H1 (cell line): ENCODE data around the gene BRD2. TPM values are rescaled to one million over a fixed set of nuclear protein-coding genes. Genes with fewer than 3 reads are reported as not detected.
A peak's percentile ranks its signal among the peaks of the same experiment; 100 is the strongest.

ENCODE experiments used
- CTCF ChIA-PET: fragments of 300-600 bp; sonication (Branson Sonifier 250); formaldehyde crosslinking; loops from one replicate; lab custom pipeline; 2021; ENCODE audit not compliant: partially characterized antibody; lab: Charles Lee
- POLR2A ChIA-PET: fragments of 300-600 bp; sonication (Branson Sonifier 250); formaldehyde crosslinking; loops from one replicate; lab custom pipeline; 2021; ENCODE audit warnings: inconsistent platforms; ENCODE audit not compliant: partially characterized antibody; lab: Charles Lee
- DNase-seq, 2 experiments: peaks; one replicate each; pipeline versions ENCODE4 v3.0.0 to v3.0.0-alpha.2; 2010 to 2022; ENCODE audit warnings: low spot score in 2 of 2, low read depth in 1 of 2, mixed read lengths in 1 of 2
- FAIRE-seq: peaks from 2 replicates; lab custom pipeline; 2011; peaks lifted over from hg19 to GRCh38; lab: Jason Lieb, UNC
- H2AFZ ChIP-seq: 2 replicates; pipeline ENCODE4 v1.8.1; 2012; ENCODE audit warnings: low read length, inconsistent platforms
- H2AK5ac ChIP-seq: 2 replicates; pipeline ENCODE4 v1.6.1; 2013; ENCODE audit warnings: low read depth, low read length
- H2BK120ac ChIP-seq: replicated peaks from 2 replicates; pipeline ENCODE3; 2013; ENCODE audit warnings: low read depth, low read length, inconsistent platforms
- H2BK12ac ChIP-seq: 2 replicates; pipeline ENCODE4 v1.6.1; 2013; ENCODE audit warnings: low read depth, low read length
- H2BK15ac ChIP-seq: 2 replicates; pipeline ENCODE4 v1.6.1; 2013; ENCODE audit warnings: low read length
- H2BK20ac ChIP-seq: 2 replicates; pipeline ENCODE4 v1.6.1; 2013; ENCODE audit warnings: low read length
- H2BK5ac ChIP-seq: 2 replicates; pipeline ENCODE4 v1.6.1; 2013; ENCODE audit warnings: low read depth, low read length
- H3K14ac ChIP-seq: 2 replicates; pipeline ENCODE4 v1.6.1; 2013; ENCODE audit warnings: inconsistent platforms; ENCODE audit not compliant: insufficient read length
- H3K18ac ChIP-seq: 2 replicates; pipeline ENCODE4 v1.6.1; 2013; ENCODE audit warnings: low read length; ENCODE audit errors: extremely low read depth
- H3K23ac ChIP-seq: 2 replicates; pipeline ENCODE4 v1.6.1; 2013; ENCODE audit warnings: inconsistent platforms; ENCODE audit not compliant: insufficient read length
- H3K23me2 ChIP-seq: 2 replicates; pipeline ENCODE4 v1.6.1; 2013; ENCODE audit warnings: low read depth, low read length
- H3K27ac ChIP-seq: 2 replicates; pipeline ENCODE4 v1.6.1; 2011; ENCODE audit warnings: low read depth, low read length, inconsistent platforms
- H3K27me3 ChIP-seq, 4 experiments: replicated peaks in 1 of 4; 1 replicate in 1 of 4; 2 replicates in 3 of 4; pipeline versions ENCODE4 v1.6.1 to v1.8.1; 2011 to 2013; ENCODE audit warnings: low read length in 3 of 4, mild to moderate bottlenecking in 3 of 4, inconsistent platforms in 2 of 4, mixed read lengths in 2 of 4, moderate library complexity in 1 of 4; ENCODE audit not compliant: control insufficient read depth in 3 of 4, insufficient read depth in 3 of 4; ENCODE audit errors: extremely low read depth in 1 of 4
- H3K36me3 ChIP-seq, 4 experiments: 2 replicates each; pipeline versions ENCODE4 v1.6.1 to v1.8.1; 2011 to 2013; ENCODE audit warnings: mild to moderate bottlenecking in 4 of 4, low read length in 3 of 4, moderate library complexity in 2 of 4, control low read depth in 1 of 4, inconsistent platforms in 1 of 4; ENCODE audit not compliant: insufficient read depth in 4 of 4, control insufficient read depth in 2 of 4
- H3K4ac ChIP-seq: replicated peaks from 2 replicates; pipeline ENCODE3; 2013; ENCODE audit warnings: low read length, low read depth, mixed read lengths, inconsistent platforms; ENCODE audit not compliant: insufficient read length
- H3K4me1 ChIP-seq, 4 experiments: replicated peaks in 1 of 4; 1 replicate in 1 of 4; 2 replicates in 3 of 4; pipeline versions ENCODE4 v1.6.1 to v1.8.1; 2011 to 2013; ENCODE audit warnings: low read length in 3 of 4, inconsistent platforms in 2 of 4, mixed read lengths in 1 of 4; ENCODE audit not compliant: insufficient read depth in 4 of 4, control insufficient read depth in 3 of 4
- H3K4me2 ChIP-seq, 2 experiments: 2 replicates each; pipeline versions ENCODE4 v1.6.1 to v1.8.1; 2011 to 2013; ENCODE audit warnings: low read depth in 2 of 2, low read length in 2 of 2, control low read depth in 1 of 2, inconsistent platforms in 1 of 2, mild to moderate bottlenecking in 1 of 2; ENCODE audit not compliant: insufficient read depth in 1 of 2
- H3K4me3 ChIP-seq, 4 experiments: fragments of 200-600, 300-600 bp in 1 of 4; sonication (generic), shearing (Covaris generic), sonication (Bioruptor Twin) in 1 of 4; 2 replicates each; pipeline versions ENCODE4 v1.5.1 to v1.8.1; 2011 to 2016; ENCODE audit warnings: low read length in 4 of 4, low read depth in 3 of 4, control low read depth in 2 of 4, inconsistent platforms in 2 of 4, mild to moderate bottlenecking in 2 of 4, mixed read lengths in 1 of 4, moderate library complexity in 1 of 4; ENCODE audit not compliant: insufficient read depth in 2 of 4; ENCODE audit errors: extremely low read depth in 1 of 4
- H3K56ac ChIP-seq: replicated peaks from 2 replicates; pipeline ENCODE3; 2013; ENCODE audit warnings: low read depth, mild to moderate bottlenecking, mixed read lengths, low read length, inconsistent platforms; ENCODE audit not compliant: insufficient read length
- H3K79me1 ChIP-seq: 2 replicates; pipeline ENCODE4 v1.6.1; 2013; ENCODE audit warnings: low read depth, low read length, control low read depth
- H3K79me2 ChIP-seq, 2 experiments: 2 replicates each; pipeline versions ENCODE4 v1.6.1 to v1.8.1; 2012 to 2013; ENCODE audit warnings: low read length in 2 of 2, mild to moderate bottlenecking in 2 of 2, inconsistent platforms in 1 of 2; ENCODE audit not compliant: insufficient read depth in 2 of 2, control insufficient read depth in 1 of 2
- H3K9ac ChIP-seq, 4 experiments: replicated peaks in 1 of 4; 1 replicate in 1 of 4; 2 replicates in 3 of 4; pipeline versions ENCODE4 v1.6.1 to v1.8.1; 2011 to 2013; ENCODE audit warnings: low read depth in 3 of 4, low read length in 3 of 4, control low read depth in 2 of 4, mild to moderate bottlenecking in 2 of 4, moderate library complexity in 2 of 4, inconsistent platforms in 1 of 4; ENCODE audit errors: extremely low read depth in 1 of 4
- H3K9me3 ChIP-seq, 2 experiments: 2 replicates each; pipeline versions ENCODE4 v1.6.1 to v1.8.1; 2012 to 2013; ENCODE audit warnings: mild to moderate bottlenecking in 2 of 2, moderate library complexity in 2 of 2, control low read depth in 1 of 2, inconsistent platforms in 1 of 2, low read depth in 1 of 2, low read length in 1 of 2, mixed read lengths in 1 of 2; ENCODE audit not compliant: insufficient read depth in 2 of 2
- H4K20me1 ChIP-seq, 2 experiments: replicated peaks in 1 of 2; 2 replicates each; pipeline versions ENCODE3 to v1.8.1; 2011 to 2013; ENCODE audit warnings: inconsistent platforms in 2 of 2, low read length in 2 of 2, mild to moderate bottlenecking in 1 of 2; ENCODE audit not compliant: insufficient read depth in 2 of 2, control insufficient read depth in 1 of 2
- H4K5ac ChIP-seq: 2 replicates; pipeline ENCODE4 v1.6.1; 2013; ENCODE audit warnings: low read length, low read depth, mixed read lengths, inconsistent platforms; ENCODE audit not compliant: insufficient read length
- H4K8ac ChIP-seq: 2 replicates; pipeline ENCODE4 v1.8.0; 2013; ENCODE audit warnings: mild to moderate bottlenecking, moderate library complexity, low read length, inconsistent platforms; ENCODE audit not compliant: insufficient read depth; ENCODE audit errors: extremely low read depth
- H4K91ac ChIP-seq: replicated peaks from 2 replicates; pipeline ENCODE3; 2013; ENCODE audit warnings: low read length, mixed read lengths, inconsistent platforms; ENCODE audit not compliant: insufficient read length
- ASH2L ChIP-seq: fragments of 200-600, 300-600 bp; sonication (generic); IDR thresholded peaks from one replicate; pipeline ENCODE4 v1.7.1; 2017; ENCODE audit warnings: low read length
- BCL11A ChIP-seq, 2 experiments: IDR thresholded peaks; one replicate each; pipeline ENCODE4 v1.6.1; 2011; ENCODE audit warnings: low read depth in 2 of 2, low read length in 2 of 2, mild to moderate bottlenecking in 2 of 2
- CHD1 ChIP-seq: IDR thresholded peaks from 2 replicates; pipeline ENCODE4 v1.6.1; 2012; ENCODE audit warnings: low read depth, low read length, improper control_type of control experiment
- CREB1 ChIP-seq: IDR thresholded peaks from 2 replicates; pipeline ENCODE4 v1.6.1; 2012; ENCODE audit warnings: inconsistent platforms
- CTBP2 ChIP-seq: IDR thresholded peaks from 2 replicates; pipeline ENCODE4 v1.7.0; 2011; ENCODE audit warnings: borderline replicate concordance, mild to moderate bottlenecking, moderate library complexity, mixed read lengths, low read length; ENCODE audit not compliant: insufficient read depth, insufficient read length
- SIN3A ChIP-seq, 2 experiments: IDR thresholded peaks in 1 of 2; conservative IDR thresholded peaks in 1 of 2; 2 replicates each; pipeline ENCODE4 v1.6.1; 2011 to 2012; ENCODE audit warnings: low read length in 2 of 2, improper control_type of control experiment in 1 of 2, low read depth in 1 of 2, mild to moderate bottlenecking in 1 of 2
- SIRT6 ChIP-seq: IDR thresholded peaks from one replicate; pipeline ENCODE4 v1.7.1; 2012; ENCODE audit warnings: low read length, inconsistent platforms
- WGBS, 2 experiments: shearing (Covaris generic) in 1 of 2; methylation state at CpG; one replicate each; pipeline versions ENCODE4 v1.1.6 to v1.1.7; 2013 to 2015; ENCODE audit warnings: low lambda C conversion rate in 2 of 2, mixed read lengths in 2 of 2, inconsistent platforms in 1 of 2, low coverage in 1 of 2, missing lambda C conversion rate in 1 of 2; ENCODE audit not compliant: insufficient replicate concordance in 2 of 2, insufficient coverage in 1 of 2, insufficient read length in 1 of 2; ENCODE audit errors: extremely low coverage in 1 of 2, missing lambda C conversion rate in 1 of 2; 5-methylcytosine and 5-hydroxymethylcytosine counted together
- polyA plus RNA-seq, 7 experiments: library from polyadenylated mRNA; depleted of rRNA in 3 of 7; stranded (reverse) in 5 of 7; unstranded in 2 of 7; fragments of >200 nt in 5 of 7; fragments of 200-250 nt in 2 of 7; gene quantifications; 1 replicate in 5 of 7; 2 replicates in 1 of 7; 4 replicates in 1 of 7; pipeline versions ENCODE4 v1.2.1 to v1.2.3, GENCODE V29; 2011 to 2013; ENCODE audit warnings: missing spikeins in 2 of 7, mixed read lengths in 2 of 7
- total RNA-seq: library from RNA; stranded (reverse); fragmentation: NEBNext Ultra II Directional; extraction: Animal tissue kit (Norgen Biotek cat#: 25700); gene quantifications from 2 replicates; pipeline ENCODE4 v1.2.1, GENCODE V29; 2021
- TF ChIP-seq, protein P1 (sequence below): IDR thresholded peaks from 2 replicates; pipeline ENCODE4 v1.6.1; 2011; ENCODE audit warnings: low read depth, mild to moderate bottlenecking, low read length; ENCODE audit not compliant: insufficient read depth
- TF ChIP-seq, protein P2 (sequence below), 3 experiments: IDR thresholded peaks; 1 replicate in 2 of 3; 2 replicates in 1 of 3; pipeline versions ENCODE4 v1.5.1 to v1.6.1; 2011; ENCODE audit warnings: low read length in 3 of 3, mild to moderate bottlenecking in 3 of 3, inconsistent platforms in 2 of 3, low read depth in 1 of 3, moderate library complexity in 1 of 3; ENCODE audit not compliant: insufficient read depth in 1 of 3; ENCODE audit errors: control extremely low read depth in 1 of 3

The BRD2 gene
- total and polyA plus RNA-seq, 2 of the 8 experiments (the other 6 are each of a cell fraction or from before 2014, with no cell fraction given) = 132 to 185 TPM

DNA sequence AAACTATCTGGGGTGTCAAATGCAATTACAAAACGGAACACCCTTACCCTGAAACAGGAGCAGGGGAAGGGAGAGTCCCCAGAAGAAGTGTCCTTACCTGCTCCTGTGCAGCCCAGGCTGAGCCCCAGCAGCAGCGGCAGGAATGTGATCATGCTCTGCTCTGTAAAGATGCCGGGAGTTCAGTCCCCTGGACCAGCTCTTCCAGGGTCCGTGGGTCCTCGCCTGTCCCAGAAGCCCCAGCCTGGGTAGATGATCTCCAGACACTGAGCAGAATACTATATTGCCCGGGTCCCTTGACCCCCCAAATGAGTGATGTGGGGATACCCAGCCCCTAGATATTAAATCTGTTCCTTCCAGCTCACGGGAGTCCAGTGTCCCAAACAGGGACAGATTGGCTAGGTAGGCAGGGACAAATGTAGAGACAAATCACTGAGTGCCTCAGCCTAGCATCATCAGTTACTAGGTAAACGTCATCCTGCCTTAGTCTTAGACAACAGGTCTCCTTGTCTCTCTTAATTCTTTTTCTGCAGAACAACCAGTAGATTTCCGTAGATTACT is 27.7 kb upstream of the BRD2 start, which contains the start of gene HLA-DMB:
Gene HLA-DMB, minus strand, starts transcription at position 373 of the 558 bp plus-strand sequence. Its CDS starts 221 bp downstream, at position 152.
- H4K91ac ChIP-seq = no peak within 1 kb of the TSS
- FAIRE-seq = peak; percentile 65
- peak within 1 kb of the TSS; percentile 78 for H2AFZ ChIP-seq
- H3K18ac ChIP-seq = no peak within 1 kb of the TSS
- H3K23ac ChIP-seq = no peak within 1 kb of the TSS
- 59% methylated on average over 9 of the region's 9 CpGs; no CpG with 5 or more reads in 1 of the 2 experiments for WGBS, 2 experiments
- H3K14ac ChIP-seq = no peak within 1 kb of the TSS
- H2AK5ac ChIP-seq = no peak within 1 kb of the TSS
- no peak within 1 kb of the TSS for H3K27ac ChIP-seq
- H2BK20ac ChIP-seq = no peak within 1 kb of the TSS
- no peak within 1 kb of the TSS; a peak in 1 of 7 replicates for H3K9ac ChIP-seq
- H3K23me2 ChIP-seq = no peaks in the 10 kb centered on the region
- H4K5ac ChIP-seq = no peak within 1 kb of the TSS
- no peaks in the 10 kb centered on the region for H3K36me3 ChIP-seq
- H2BK5ac ChIP-seq = no peak within 1 kb of the TSS
- H3K27me3 ChIP-seq = no peaks in the 10 kb centered on the region
- H2BK120ac ChIP-seq = no peak within 1 kb of the TSS
- H3K4me3 ChIP-seq = peak within 1 kb of the TSS; percentile 6 to 49 (median 26); a peak in 6 of 8 replicates
- H3K56ac ChIP-seq = no peak within 1 kb of the TSS
- ChIA-PET CTCF (interaction anchor here (0.9 to 6.0 kb wide), 8 partner anchors 8 to 141 kb away, joined by 3 to 64 read pairs (median 5); partner anchors contain the start of genes HLA-DMA and TAP2), POLR2A (interaction anchor here (0.7 to 4.3 kb wide), 6 partner anchors 10 to 46 kb away, joined by 3 to 45 read pairs (median 8); partner anchors contain the start of genes BRD2 and HLA-DMA)
- H3K4me1 ChIP-seq = peaks cover 0 to 6% (median 1%) of the 10 kb centered on the region in 4 experiments; a peak in 4 of 7 replicates
- DNase-seq = peak in 1 of 2 experiments; percentile 62
- no peak within 1 kb of the TSS; the same call in 1 of the 2 replicates for H4K8ac ChIP-seq
- H4K20me1 ChIP-seq = no peaks in the 10 kb centered on the region
- H2BK15ac ChIP-seq = no peak within 1 kb of the TSS
- no peak within 1 kb of the TSS for H2BK12ac ChIP-seq
- no peaks in the 10 kb centered on the region for H3K79me1 ChIP-seq
- H3K4me2 ChIP-seq = peak within 1 kb of the TSS; percentile 51 to 58
- H3K79me2 ChIP-seq = no peaks in the 10 kb centered on the region
- no peak within 1 kb of the TSS for H3K4ac ChIP-seq
- H3K9me3 ChIP-seq = no peaks in the 10 kb centered on the region
- TF ChIP-seq CREB1 = peak; percentile 96
- TF ChIP-seq, protein P1, sequence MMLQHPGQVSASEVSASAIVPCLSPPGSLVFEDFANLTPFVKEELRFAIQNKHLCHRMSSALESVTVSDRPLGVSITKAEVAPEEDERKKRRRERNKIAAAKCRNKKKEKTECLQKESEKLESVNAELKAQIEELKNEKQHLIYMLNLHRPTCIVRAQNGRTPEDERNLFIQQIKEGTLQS = no peak
- no peak for TF ChIP-seq CTBP2
- TF ChIP-seq SIN3A (conservative IDR thresholded peaks at IDR 0.05 in 1 of 2, IDR thresholded peaks at IDR 0.05 in 1 of 2; ENCODE audit: low read depth in 1 of 2, low read length in 2 of 2) = no peak
- TF ChIP-seq, protein P2, sequence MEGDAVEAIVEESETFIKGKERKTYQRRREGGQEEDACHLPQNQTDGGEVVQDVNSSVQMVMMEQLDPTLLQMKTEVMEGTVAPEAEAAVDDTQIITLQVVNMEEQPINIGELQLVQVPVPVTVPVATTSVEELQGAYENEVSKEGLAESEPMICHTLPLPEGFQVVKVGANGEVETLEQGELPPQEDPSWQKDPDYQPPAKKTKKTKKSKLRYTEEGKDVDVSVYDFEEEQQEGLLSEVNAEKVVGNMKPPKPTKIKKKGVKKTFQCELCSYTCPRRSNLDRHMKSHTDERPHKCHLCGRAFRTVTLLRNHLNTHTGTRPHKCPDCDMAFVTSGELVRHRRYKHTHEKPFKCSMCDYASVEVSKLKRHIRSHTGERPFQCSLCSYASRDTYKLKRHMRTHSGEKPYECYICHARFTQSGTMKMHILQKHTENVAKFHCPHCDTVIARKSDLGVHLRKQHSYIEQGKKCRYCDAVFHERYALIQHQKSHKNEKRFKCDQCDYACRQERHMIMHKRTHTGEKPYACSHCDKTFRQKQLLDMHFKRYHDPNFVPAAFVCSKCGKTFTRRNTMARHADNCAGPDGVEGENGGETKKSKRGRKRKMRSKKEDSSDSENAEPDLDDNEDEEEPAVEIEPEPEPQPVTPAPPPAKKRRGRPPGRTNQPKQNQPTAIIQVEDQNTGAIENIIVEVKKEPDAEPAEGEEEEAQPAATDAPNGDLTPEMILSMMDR (IDR thresholded peaks at IDR 0.05; ENCODE audit: control extremely low read depth in 1 of 3, insufficient read depth in 1 of 3, low read depth in 1 of 3, low read length in 3 of 3) = no peak
- no peak for TF ChIP-seq CHD1
- no peak for TF ChIP-seq BCL11A (IDR thresholded peaks at IDR 0.05; ENCODE audit: low read depth in 2 of 2, low read length in 2 of 2)
- TF ChIP-seq SIRT6 = no peak
- no peak for TF ChIP-seq ASH2L
